ENCODE results near the gene RAB40B.

RAB40B gene

GRCh38 chr17:82696259-82696658 lies 2.2 kb downstream of the RAB40B start:
- DNase-seq: no peak
- in situ Hi-C loops (cut with MboI; ENCODE audit: low pct_unique_long_range_greater_than_20kb, low sequenced_read_pairs): no loop called here

- in situ Hi-C loops (cut with MboI; ENCODE audit: low pct_unique_long_range_greater_than_20kb, low sequenced_read_pairs): no loop called here
- DNase-seq: no peak
These were observed 3.9 kb downstream of the RAB40B start for GRCh38 chr17:82694647-82695046.

- in situ Hi-C loops (cut with MboI; ENCODE audit: low pct_unique_long_range_greater_than_20kb, low sequenced_read_pairs): no loop called here
- no peak for DNase-seq
These were observed 5.2 kb downstream of the RAB40B start for GRCh38 chr17:82693168-82693867.

- in situ Hi-C loops (cut with MboI; ENCODE audit: low pct_unique_long_range_greater_than_20kb, low sequenced_read_pairs): no loop called here
- no peak for DNase-seq
These were observed 6.2 kb downstream of the RAB40B start for GRCh38 chr17:82692268-82692667.

GRCh38 chr17:82691714-82692113 lies 6.8 kb downstream of the RAB40B start:
- in situ Hi-C loops (cut with MboI; ENCODE audit: low pct_unique_long_range_greater_than_20kb, low sequenced_read_pairs): no loop called here
- DNase-seq: no peak

- in situ Hi-C loops (cut with MboI; ENCODE audit: low pct_unique_long_range_greater_than_20kb, low sequenced_read_pairs): no loop called here
- no peak for DNase-seq
These were observed 7.6 kb downstream of the RAB40B start for GRCh38 chr17:82690786-82691489.

GRCh38 chr17:82689077-82689476 lies 9.4 kb downstream of the RAB40B start:
- in situ Hi-C loops (cut with MboI; ENCODE audit: low pct_unique_long_range_greater_than_20kb, low sequenced_read_pairs): no loop called here

GRCh38 chr17:82687871-82688270 lies 10.6 kb downstream of the RAB40B start:
- in situ Hi-C loops (cut with MboI; ENCODE audit: low pct_unique_long_range_greater_than_20kb, low sequenced_read_pairs): no loop called here

More at GRCh38 chr17:82689077-82689476, 9.4 kb downstream of the RAB40B start:
- no peak for DNase-seq

GRCh38 chr17:82687375-82687861 lies 11.1 kb downstream of the RAB40B start:
- in situ Hi-C loops (cut with MboI; ENCODE audit: low pct_unique_long_range_greater_than_20kb, low sequenced_read_pairs): no loop called here
- no peak for DNase-seq

More at GRCh38 chr17:82687871-82688270, 10.6 kb downstream of the RAB40B start:
- DNase-seq: no peak

- in situ Hi-C loops (cut with MboI; ENCODE audit: low pct_unique_long_range_greater_than_20kb, low sequenced_read_pairs): no loop called here
- DNase-seq: no peak
These were observed 11.9 kb downstream of the RAB40B start for GRCh38 chr17:82686366-82687324.

- in situ Hi-C loops (cut with MboI; ENCODE audit: low pct_unique_long_range_greater_than_20kb, low sequenced_read_pairs): no loop called here
- no peak for DNase-seq
These were observed 13.2 kb downstream of the RAB40B start for GRCh38 chr17:82685291-82685690.

- in situ Hi-C loops (cut with MboI; ENCODE audit: low pct_unique_long_range_greater_than_20kb, low sequenced_read_pairs): no loop called here
- no peak for DNase-seq
These were observed 14.2 kb downstream of the RAB40B start for GRCh38 chr17:82684228-82684841.

- DNase-seq: no peak
- in situ Hi-C loops (cut with MboI; ENCODE audit: low pct_unique_long_range_greater_than_20kb, low sequenced_read_pairs): no loop called here
These were observed 15.0 kb downstream of the RAB40B start for GRCh38 chr17:82683534-82683933.

- in situ Hi-C loops (cut with MboI; ENCODE audit: low pct_unique_long_range_greater_than_20kb, low sequenced_read_pairs): no loop called here
- DNase-seq: no peak
These were observed 17.0 kb downstream of the RAB40B start for GRCh38 chr17:82681547-82681946.

- in situ Hi-C loops (cut with MboI; ENCODE audit: low pct_unique_long_range_greater_than_20kb, low sequenced_read_pairs): no loop called here
- DNase-seq: no peak
These were observed 18.7 kb downstream of the RAB40B start for GRCh38 chr17:82679586-82680465.

GRCh38 chr17:82678265-82678891 lies 20.1 kb downstream of the RAB40B start:
- DNase-seq: no peak
- in situ Hi-C loops (cut with MboI; ENCODE audit: low pct_unique_long_range_greater_than_20kb, low sequenced_read_pairs): no loop called here

GRCh38 chr17:82677353-82677925 lies 21.1 kb downstream of the RAB40B start:
- in situ Hi-C loops (cut with MboI; ENCODE audit: low pct_unique_long_range_greater_than_20kb, low sequenced_read_pairs): no loop called here
- DNase-seq: no peak
